Fibroblast of the conjunctiva (primary cell): ENCODE measurements around the gene TAC4.

Experiments used
- DNase-seq: peaks from one replicate; pipeline ENCODE4 v3.0.0-alpha.2; 2010; ENCODE audit warnings: low read depth

The TAC4 gene

GRCh38 chr17:49798738-49799137 lies 49.1 kb downstream of the TAC4 start:
- no peak for DNase-seq

- DNase-seq = no peak
These were observed 49.7 kb downstream of the TAC4 start for GRCh38 chr17:49798182-49798581.

GRCh38 chr17:49795372-49795771 lies 52.5 kb downstream of the TAC4 start:
- DNase-seq = no peak

GRCh38 chr17:49793309-49793708 lies 54.6 kb downstream of the TAC4 start:
- DNase-seq = no peak

- no peak for DNase-seq
These were observed 58.7 kb downstream of the TAC4 start for GRCh38 chr17:49789243-49789578.

- peak; percentile 100 for DNase-seq
These were observed 59.2 kb downstream of the TAC4 start, which contains the start of gene KAT7 for GRCh38 chr17:49788478-49789242. TSS of gene KAT7 (plus strand) at chr17:49788681. CDS start at chr17:49788835, 154 bp downstream.
